ENCODE results near the gene KCNT1.

DNA sequence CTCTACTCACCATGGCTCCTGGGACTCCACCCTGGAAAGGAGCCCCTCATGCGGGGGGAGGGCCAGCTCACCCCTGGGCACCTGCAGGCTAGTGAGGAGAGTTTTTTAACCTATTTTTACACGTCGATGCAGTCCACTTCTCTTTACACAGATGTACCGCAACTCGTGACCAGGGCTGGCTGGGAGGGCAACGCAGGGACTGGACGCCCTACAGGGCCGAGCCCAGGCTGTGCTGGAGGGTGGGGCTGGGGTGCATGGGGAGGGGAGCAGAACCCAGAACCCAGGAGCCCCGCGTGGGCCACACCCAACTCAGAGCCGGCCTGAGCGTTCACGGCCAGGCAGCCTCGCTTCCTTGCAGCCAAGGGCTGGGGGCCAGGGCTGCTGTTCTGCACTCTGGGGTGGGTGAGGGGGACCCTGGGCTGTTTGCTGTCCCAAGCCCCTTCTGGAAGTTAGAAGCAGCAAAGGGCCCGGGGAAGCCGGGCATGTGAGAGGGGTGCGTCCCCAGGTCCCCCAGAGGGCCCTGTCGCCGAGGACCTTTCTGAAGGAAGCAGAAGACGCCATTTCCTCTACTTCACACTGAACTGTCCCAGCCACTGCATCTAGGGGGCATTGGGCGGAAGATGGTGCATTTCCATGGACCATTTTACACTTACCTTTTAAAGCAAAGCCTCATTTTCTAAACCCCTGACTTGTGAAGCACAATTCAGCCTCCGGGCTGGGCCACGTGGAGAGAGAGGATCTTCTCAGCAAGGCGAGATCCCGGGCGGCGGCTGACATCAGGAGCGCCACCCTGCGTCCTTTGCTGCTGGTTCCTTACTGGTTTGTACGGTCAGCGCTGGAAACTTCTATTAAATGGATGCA lies 90.5 kb downstream of the KCNT1 start:
- TF ChIP-seq, protein P1, sequence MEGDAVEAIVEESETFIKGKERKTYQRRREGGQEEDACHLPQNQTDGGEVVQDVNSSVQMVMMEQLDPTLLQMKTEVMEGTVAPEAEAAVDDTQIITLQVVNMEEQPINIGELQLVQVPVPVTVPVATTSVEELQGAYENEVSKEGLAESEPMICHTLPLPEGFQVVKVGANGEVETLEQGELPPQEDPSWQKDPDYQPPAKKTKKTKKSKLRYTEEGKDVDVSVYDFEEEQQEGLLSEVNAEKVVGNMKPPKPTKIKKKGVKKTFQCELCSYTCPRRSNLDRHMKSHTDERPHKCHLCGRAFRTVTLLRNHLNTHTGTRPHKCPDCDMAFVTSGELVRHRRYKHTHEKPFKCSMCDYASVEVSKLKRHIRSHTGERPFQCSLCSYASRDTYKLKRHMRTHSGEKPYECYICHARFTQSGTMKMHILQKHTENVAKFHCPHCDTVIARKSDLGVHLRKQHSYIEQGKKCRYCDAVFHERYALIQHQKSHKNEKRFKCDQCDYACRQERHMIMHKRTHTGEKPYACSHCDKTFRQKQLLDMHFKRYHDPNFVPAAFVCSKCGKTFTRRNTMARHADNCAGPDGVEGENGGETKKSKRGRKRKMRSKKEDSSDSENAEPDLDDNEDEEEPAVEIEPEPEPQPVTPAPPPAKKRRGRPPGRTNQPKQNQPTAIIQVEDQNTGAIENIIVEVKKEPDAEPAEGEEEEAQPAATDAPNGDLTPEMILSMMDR (IDR thresholded peaks at IDR 0.05): no peak
- no peak for TF ChIP-seq POLR2A (IDR thresholded peaks at IDR 0.05)
